ENCODE measurements around the gene FLNC. TPM values are rescaled to one million over a fixed set of nuclear protein-coding genes. Genes with fewer than 3 reads are reported as not detected.

FLNC gene
- total and polyA plus RNA-seq, 9 of the 15 experiments (the other 6 are each of a cell fraction or from before 2014, with no cell fraction given): 0.90 to 155 (median 28.8) TPM

GRCh38 chr7:128900237-128900636 lies 70.0 kb downstream of the FLNC start:
- H3K9me3 ChIP-seq (replicated peaks; ENCODE audit: control insufficient read depth, insufficient read depth, low read depth, low read length): peaks cover 11% of the 10 kb centered on the region; the same call in 1 of the 2 replicates
- H3K4me3 ChIP-seq: no peak overlapping the region
- no TSS peak for BruUV-seq (replicated peaks)
- intact Hi-C loops (cut with micrococcal nuclease) (no loop called here), in situ Hi-C loops (cut with MboI) (no loop called here)
- no peaks in the 10 kb centered on the region for H4K20me1 ChIP-seq (replicated peaks; ENCODE audit: control insufficient read depth, insufficient read depth, low read length)
- no peak overlapping the region for H3K27ac ChIP-seq (ENCODE audit: extremely low read depth, low read depth, low read length)
- no peak for DNase-seq (ENCODE audit: extremely low read depth in 1 of 4, low spot score in 3 of 4)
- H3K9me1 ChIP-seq (ENCODE audit: control insufficient read depth, insufficient read depth, low read length): no peaks in the 10 kb centered on the region
- peaks cover 13 to 23% of the 10 kb centered on the region in 2 experiments for H3K4me1 ChIP-seq (replicated peaks in 1 of 2; ENCODE audit: control insufficient read depth in 2 of 2, insufficient read depth in 2 of 2, low read length in 2 of 2)
- no peaks in the 10 kb centered on the region for H3K79me2 ChIP-seq (ENCODE audit: control insufficient read depth, insufficient read depth, low read length)
- POLR2A ChIA-PET: no interaction called here
- no peaks in the 10 kb centered on the region for H3K36me3 ChIP-seq (ENCODE audit: control insufficient read depth, insufficient read depth, low read length)
- H3K27me3 ChIP-seq (ENCODE audit: control insufficient read depth in 2 of 2, insufficient read depth in 2 of 2, low read length in 2 of 2): no peaks in the 10 kb centered on the region
- no peak overlapping the region for H2AFZ ChIP-seq (ENCODE audit: low read depth, low read length)
- H3K9ac ChIP-seq (ENCODE audit: insufficient read depth in 1 of 2, low read depth in 2 of 2, low read length in 2 of 2): no peak overlapping the region
- no peak for FAIRE-seq
- CTCF ChIA-PET (ENCODE audit: low intra/inter-chr PET ratio): no interaction called here
- no peak for TF ChIP-seq SRSF1 (IDR thresholded peaks at IDR 0.05; ENCODE audit: low read depth, low read length)
- TF ChIP-seq ZNF197 (CRISPR knock-in tag; IDR thresholded peaks at IDR 0.05; ENCODE audit: low read depth): no peak
- TF ChIP-seq ZNF224 (CRISPR knock-in tag; IDR thresholded peaks at IDR 0.05): no peak
- no peak for TF ChIP-seq SETDB1 (IDR thresholded peaks at IDR 0.05; ENCODE audit: low read length)
- no peak for TF ChIP-seq ZNF583 (CRISPR knock-in tag; IDR thresholded peaks at IDR 0.05)
- no peak for TF ChIP-seq CXXC5 (CRISPR knock-in tag; IDR thresholded peaks at IDR 0.05)
- no peak for TF ChIP-seq NFRKB (IDR thresholded peaks at IDR 0.05; ENCODE audit: low read depth)
- TF ChIP-seq ZNF695 (CRISPR knock-in tag; IDR thresholded peaks at IDR 0.05): no peak
- H3K4me2 ChIP-seq (ENCODE audit: insufficient read depth, low read length): no peak overlapping the region
- 4% methylated on average over 1 of the region's 1 CpG for WGBS (ENCODE audit: insufficient coverage, low coverage, missing lambda C conversion rate)
- ATAC-seq: no peak
